GM12891 (cell line): ENCODE results near the gene DGKI.

ENCODE experiments used
- DNase-seq: peaks from one replicate; pipeline ENCODE4 v3.0.0; 2011; ENCODE audit warnings: low spot score; ENCODE audit not compliant: insufficient read length
- FAIRE-seq: peaks from 2 replicates; lab custom pipeline; 2011; peaks lifted over from hg19 to GRCh38; lab: Jason Lieb, UNC
- PAX5 ChIP-seq: IDR thresholded peaks from 2 replicates; pipeline ENCODE4 v1.6.1; 2011; ENCODE audit warnings: low read length, moderate library complexity, mild to moderate bottlenecking; ENCODE audit not compliant: insufficient read depth, severe bottlenecking
- POLR2A ChIP-seq: IDR thresholded peaks from 2 replicates; pipeline ENCODE4 v1.6.1; 2011; ENCODE audit warnings: low read depth, low read length, control low read depth
- POLR2AphosphoS5 ChIP-seq: IDR thresholded peaks from 2 replicates; pipeline ENCODE4 v1.6.1; 2011; ENCODE audit warnings: low read depth, low read length, control low read depth
- POU2F2 ChIP-seq: IDR thresholded peaks from 2 replicates; pipeline ENCODE4 v1.6.1; 2011; ENCODE audit warnings: low read depth, mild to moderate bottlenecking, control low read depth, low read length, moderate library complexity
- SPI1 ChIP-seq: IDR thresholded peaks from 2 replicates; pipeline ENCODE4 v1.6.1; 2011; ENCODE audit warnings: low read depth, low read length, control low read depth
- TAF1 ChIP-seq: IDR thresholded peaks from 2 replicates; pipeline ENCODE4 v1.6.1; 2011; ENCODE audit warnings: low read depth, low read length, control low read depth

Gene DGKI

DNA sequence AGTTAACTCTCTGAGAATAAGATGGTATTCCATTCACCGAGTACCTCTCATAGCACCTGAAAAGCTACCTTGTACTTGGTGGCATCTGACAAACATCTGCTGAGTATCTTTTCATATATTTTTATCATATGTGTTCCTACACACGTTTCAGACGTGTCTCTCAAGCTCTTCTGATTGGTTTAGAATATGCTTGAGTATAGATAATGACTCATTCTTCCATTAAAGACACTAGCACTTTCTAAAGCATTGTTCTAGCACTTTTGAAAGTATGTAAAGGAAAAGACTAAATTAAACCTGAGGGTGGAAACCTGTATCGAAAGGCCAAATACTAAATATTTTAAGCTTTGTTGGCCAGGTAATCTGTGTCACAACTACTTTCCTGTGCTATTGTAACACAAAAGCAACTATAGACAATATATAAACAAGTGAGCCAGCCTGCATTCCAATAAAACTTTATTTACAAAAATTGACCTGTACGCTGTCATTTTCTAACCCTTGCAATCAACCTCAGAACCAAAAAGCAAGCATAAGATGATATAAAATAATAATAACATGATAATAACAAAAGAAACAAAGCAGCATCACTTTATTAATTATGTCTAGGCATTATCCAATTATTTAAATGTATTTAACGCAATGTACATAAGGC, 95.3 kb downstream of the DGKI start:
- TF ChIP-seq SPI1 (no peak), POLR2A (no peak), POLR2AphosphoS5 (no peak), PAX5 (no peak), POU2F2 (no peak), TAF1 (no peak)
- FAIRE-seq (no peak), DNase-seq (no peak)

DNA sequence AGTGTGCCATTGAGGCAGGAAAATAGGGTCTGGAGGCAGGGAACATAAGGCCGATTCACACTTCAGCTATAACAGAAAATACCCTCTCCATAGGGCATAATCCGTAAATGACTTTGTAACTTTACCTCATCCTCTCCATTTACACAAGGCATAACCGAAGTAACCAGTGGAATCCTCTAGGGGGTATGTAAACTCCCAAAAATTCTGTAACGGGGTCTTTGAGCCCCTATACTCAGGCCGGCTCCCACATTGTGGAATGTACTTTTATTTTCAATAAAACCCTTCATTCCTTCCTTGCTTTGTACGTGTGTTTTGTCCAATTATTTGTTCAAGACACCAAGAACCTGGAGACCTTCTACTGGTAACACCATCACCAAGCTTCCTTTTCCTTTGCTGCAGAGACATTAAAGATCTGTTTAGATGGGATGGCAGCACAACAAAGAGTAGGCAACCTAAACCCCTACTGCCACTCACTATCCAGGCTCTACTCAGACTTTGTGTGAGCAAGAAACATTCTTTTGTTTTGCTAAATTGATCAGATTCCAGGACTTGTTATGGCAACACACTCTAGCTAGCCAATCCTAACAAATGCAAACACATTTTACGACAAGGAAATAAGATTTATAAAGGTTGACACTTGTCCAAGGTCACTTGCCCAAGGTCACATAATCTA, 99.3 kb downstream of the DGKI start:
- TF ChIP-seq POLR2AphosphoS5: no peak
- no peak for TF ChIP-seq PAX5
- no peak for TF ChIP-seq POLR2A
- TF ChIP-seq POU2F2: no peak
- TF ChIP-seq TAF1: no peak
- no peak for TF ChIP-seq SPI1
- DNase-seq: no peak
- FAIRE-seq: no peak

DNA sequence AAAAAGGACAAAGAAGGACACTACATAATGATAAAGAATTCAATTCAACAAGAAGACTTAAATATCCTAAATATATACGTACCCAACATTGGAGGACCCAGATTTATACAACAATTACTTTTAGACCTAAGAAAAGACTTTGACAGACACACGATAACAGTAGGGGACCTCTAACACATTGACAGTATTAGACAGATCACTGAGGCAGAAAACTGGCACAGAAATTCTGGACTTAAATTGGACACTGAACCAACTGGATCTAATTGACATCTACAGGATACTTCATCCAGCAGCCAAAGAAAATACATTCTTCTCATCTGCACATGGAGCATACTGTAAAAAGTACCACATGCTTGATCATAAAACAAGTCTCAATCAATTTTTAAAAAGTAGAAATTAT, 103.8 kb downstream of the DGKI start:
- FAIRE-seq (no peak), DNase-seq (no peak)
- TF ChIP-seq PAX5 (no peak), SPI1 (no peak), TAF1 (no peak), POU2F2 (no peak), POLR2A (no peak), POLR2AphosphoS5 (no peak)

DNA sequence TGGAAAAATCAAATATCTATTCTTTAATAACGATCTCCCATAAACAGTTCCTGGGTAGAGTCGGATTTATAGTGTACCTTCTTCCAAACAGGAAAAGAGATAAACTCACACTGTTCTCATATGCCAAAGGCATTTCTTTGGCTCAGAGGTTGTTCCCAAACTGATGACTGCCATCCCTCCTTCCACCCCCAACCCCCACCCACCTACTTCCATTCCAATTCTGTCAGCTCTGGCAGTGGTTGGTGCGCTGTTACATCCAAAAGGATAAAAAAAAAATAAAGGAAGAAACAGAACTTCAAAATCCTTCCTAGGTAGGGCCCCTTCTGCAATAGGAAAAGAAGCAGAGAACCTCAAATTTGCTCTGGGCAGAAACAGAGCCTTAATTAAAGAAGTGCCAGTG, 104.7 kb downstream of the DGKI start:
- TF ChIP-seq PAX5 (no peak), POLR2A (no peak), TAF1 (no peak), SPI1 (no peak), POLR2AphosphoS5 (no peak), POU2F2 (no peak)
- DNase-seq (no peak), FAIRE-seq (no peak)

DNA sequence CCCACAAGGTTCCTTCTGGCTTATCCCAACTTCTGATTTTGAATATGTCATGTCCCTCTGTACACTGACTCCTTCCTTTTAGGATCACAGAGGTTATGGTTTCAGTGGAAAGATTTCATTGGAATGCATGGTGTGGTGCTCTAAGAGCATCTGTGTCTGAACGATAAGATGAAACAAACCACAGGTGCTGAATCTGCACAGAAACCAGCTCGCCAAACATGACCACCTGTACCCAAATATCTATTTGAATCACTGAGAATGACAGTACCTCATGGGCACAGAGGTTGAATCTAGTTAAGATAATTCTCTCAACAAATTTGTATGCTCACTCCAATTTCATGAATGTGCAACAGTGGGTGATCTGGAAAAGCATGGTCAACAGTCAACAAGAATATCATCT, 105.3 kb downstream of the DGKI start:
- TF ChIP-seq SPI1 (no peak), PAX5 (no peak), TAF1 (no peak), POLR2AphosphoS5 (no peak), POU2F2 (no peak), POLR2A (no peak)
- DNase-seq (no peak), FAIRE-seq (no peak)

DNA sequence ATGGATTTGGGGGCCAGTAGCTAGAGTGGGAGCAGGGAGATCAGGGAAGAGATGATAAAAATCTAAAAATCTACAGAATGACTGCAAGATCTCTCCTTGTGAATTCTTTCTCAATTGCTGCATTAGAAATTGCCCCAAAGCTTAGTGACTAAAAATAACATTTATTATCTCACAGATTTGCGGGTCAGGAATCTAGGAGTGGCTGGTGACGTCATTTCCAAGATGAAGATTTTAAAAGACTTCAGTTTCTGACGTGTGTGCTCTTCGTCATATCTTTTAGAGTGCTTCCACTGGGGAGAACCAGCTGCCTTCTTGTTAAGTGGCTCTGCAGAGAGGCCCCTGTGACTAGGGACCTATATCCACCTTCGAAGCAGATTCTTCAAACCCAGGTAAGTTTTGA, 112.6 kb downstream of the DGKI start:
- TF ChIP-seq PAX5 (no peak), POLR2A (no peak), SPI1 (no peak), TAF1 (no peak), POU2F2 (no peak), POLR2AphosphoS5 (no peak)
- FAIRE-seq (no peak), DNase-seq (no peak)

DNA sequence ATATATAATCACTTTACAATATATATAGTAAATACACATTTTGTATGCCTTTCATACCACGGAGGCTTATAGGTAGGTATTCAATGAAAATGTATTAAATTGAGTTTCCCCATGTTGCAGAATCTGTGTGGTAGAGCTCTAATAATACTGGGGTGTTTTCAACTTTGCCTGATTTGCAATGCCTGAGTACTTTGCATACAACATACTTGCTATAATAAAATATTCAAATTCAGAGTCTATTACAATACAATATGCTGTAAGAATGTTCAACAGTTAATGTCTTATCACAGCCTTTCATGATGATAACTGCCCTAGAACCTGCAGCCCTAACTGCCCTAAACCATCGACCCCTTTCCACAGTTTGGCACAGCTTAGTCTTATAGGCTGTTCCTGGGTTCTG, 114.6 kb downstream of the DGKI start:
- TF ChIP-seq POLR2AphosphoS5: no peak
- TF ChIP-seq POU2F2: no peak
- no peak for TF ChIP-seq POLR2A
- no peak for TF ChIP-seq TAF1
- no peak for TF ChIP-seq PAX5
- no peak for TF ChIP-seq SPI1
- FAIRE-seq: no peak
- no peak for DNase-seq

DNA sequence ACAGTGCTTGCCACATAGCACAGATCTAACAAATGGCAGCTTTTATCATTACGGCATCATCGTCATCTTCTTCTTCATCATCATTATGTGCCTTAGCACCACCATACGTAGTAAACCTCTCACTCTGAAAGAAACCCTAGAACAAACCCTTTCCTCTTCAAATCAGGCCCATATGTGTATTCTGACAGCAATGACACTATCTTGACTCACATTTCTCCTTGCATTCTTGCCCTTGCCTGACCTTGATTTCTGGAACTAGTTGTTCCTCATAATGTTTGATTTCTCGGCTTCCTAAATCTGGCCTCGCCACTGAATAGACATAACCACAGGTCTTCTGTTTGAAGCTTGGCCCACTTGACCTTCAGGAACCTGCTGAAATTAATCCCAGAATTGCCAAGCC, 115.3 kb downstream of the DGKI start:
- no peak for FAIRE-seq
- DNase-seq: no peak
- TF ChIP-seq TAF1: no peak
- no peak for TF ChIP-seq SPI1

DNA sequence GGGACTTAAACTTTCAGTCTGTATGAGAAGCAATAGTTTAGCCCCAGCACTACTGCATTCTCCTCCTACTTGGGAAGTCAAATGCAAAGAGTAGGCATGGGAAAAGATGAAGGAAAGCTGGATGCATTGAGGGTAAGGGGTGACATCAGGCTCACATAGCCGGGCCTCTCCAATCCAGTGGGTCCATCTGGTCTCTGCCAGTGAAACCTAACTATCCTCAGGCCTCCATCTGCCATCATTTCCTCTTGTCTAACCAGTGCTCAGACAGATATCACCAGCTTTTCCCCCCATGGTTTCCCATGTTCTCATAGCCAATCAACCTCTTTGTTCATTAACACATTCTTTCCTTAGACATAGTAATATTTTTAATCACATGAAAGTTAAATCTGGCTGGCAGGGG, 118.3 kb downstream of the DGKI start:
- no peak for TF ChIP-seq POU2F2
- DNase-seq (no peak), FAIRE-seq (no peak)

DNA sequence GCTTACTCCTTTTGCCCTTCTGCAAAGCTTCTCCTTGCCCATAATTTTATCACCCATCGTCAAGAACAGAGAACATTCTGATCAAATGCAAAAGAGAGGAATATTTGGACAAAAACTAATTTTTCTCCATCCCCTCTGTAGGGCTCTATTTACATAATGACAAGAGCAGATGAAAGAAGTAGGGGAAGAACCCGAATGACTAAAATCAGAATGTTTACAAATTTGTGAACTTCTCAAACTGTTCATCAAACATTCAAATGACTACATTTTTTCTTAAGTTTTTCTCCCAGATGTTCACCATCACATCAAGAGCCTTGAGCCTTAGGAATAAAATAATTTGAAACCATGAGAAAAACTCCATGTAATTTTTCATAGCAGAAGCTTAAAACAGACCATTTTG, 119.4 kb downstream of the DGKI start:
- no peak for DNase-seq
- no peak for TF ChIP-seq TAF1
- TF ChIP-seq PAX5: no peak
- no peak for TF ChIP-seq POU2F2
- TF ChIP-seq SPI1: no peak
- no peak for TF ChIP-seq POLR2A
- no peak for TF ChIP-seq POLR2AphosphoS5
- no peak for FAIRE-seq
